Astrocyte (in vitro differentiated cells and primary cell): Measurements from ENCODE around the gene PRDM11.

Experiments used
- CTCF ChIP-seq: IDR thresholded peaks from 2 replicates; pipeline ENCODE4 v1.5.1; 2011; ENCODE audit warnings: low read depth, mild to moderate bottlenecking, inconsistent platforms, low read length, moderate library complexity; ENCODE audit not compliant: insufficient read depth
- EZH2 ChIP-seq: IDR thresholded peaks from 2 replicates; pipeline ENCODE4 v1.6.1; 2012; ENCODE audit warnings: mild to moderate bottlenecking, low read length, inconsistent platforms; ENCODE audit not compliant: insufficient read depth

GRCh38 chr11:45152740-45153595, 6.5 kb downstream of the PRDM11 start:
- no peak for TF ChIP-seq CTCF
- no peak for TF ChIP-seq EZH2
